HEK293T (cell line): ENCODE measurements around the gene CUX1.
"Not testable (repeated sequence)": the region's sequence is repeated elsewhere in the genome, so short reads cannot be mapped to it uniquely, and the experiment has no call there.

Source experiments
- ELF4 ChIP-seq: fragments of 450-650 bp; IDR thresholded peaks from 2 replicates; pipeline ENCODE4 v1.6.1; 2017; ENCODE audit warnings: antibody characterized with exemption
- HDGF ChIP-seq: fragments of 450-650 bp; IDR thresholded peaks from 2 replicates; pipeline ENCODE4 v1.6.1; 2017; ENCODE audit warnings: antibody characterized with exemption, borderline replicate concordance

DNA sequence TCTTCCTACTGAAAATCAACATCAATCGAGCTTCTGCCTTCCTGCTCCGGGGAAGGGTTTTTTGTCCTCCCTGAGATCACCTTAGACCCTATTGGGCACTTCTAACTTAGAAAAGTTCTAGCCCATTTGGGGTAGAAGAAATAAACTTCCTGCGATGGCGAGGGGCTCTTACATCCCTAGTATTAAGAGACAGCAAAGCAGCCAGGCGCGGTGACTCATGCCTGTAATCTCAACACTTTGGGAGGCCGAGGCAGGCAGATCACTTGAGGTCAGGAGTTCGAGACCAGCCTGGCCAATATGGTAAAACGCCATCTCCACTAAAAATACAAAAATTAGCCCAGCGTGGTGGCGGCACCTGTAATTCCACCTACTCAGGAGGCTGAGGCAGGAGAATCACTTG, 507.7 kb downstream of the CUX1 start:
- TF ChIP-seq HDGF, ELF4: not testable (repeated sequence)
